A673 (cell line): Measurements from ENCODE around the gene ENTREP1.

ENCODE experiments used
- CTCF ChIP-seq: fragments of 300-800, 200-600 bp; sonication (generic); conservative IDR thresholded peaks from 2 replicates; pipeline ENCODE4 v1.5.1; 2017; ENCODE audit warnings: low read depth, mild to moderate bottlenecking, antibody characterized with exemption, low read length, moderate library complexity, mixed read lengths
- EZH2 ChIP-seq: fragments of 200-600 bp; sonication (generic); IDR thresholded peaks from 2 replicates; pipeline ENCODE4 v1.6.1; 2017; ENCODE audit warnings: borderline replicate concordance, low read depth, mild to moderate bottlenecking, mixed read lengths, antibody characterized with exemption, low read length; ENCODE audit not compliant: poor library complexity, severe bottlenecking

GRCh38 chr9:69420611-69421270 is 95.7 kb downstream of the ENTREP1 start:
- no peak for TF ChIP-seq CTCF
- TF ChIP-seq EZH2 = no peak
